Measurements from ENCODE around the gene MAST4. TPM values are rescaled to one million over a fixed set of nuclear protein-coding genes. Genes with fewer than 3 reads are reported as not detected.

MAST4 gene
- total RNA-seq, 2 donors from 2014 or later, result 36.8 to 45.7 TPM

GRCh38 chr5:67089200-67089725 is 493.1 kb downstream of the MAST4 start:
- DNase-seq (ENCODE audit: low spot score), result no peak
- Histone ChIP-seq H3K27me3 (replicated peaks; ENCODE audit: insufficient read depth) (no peaks in the 10 kb centered on the region), H3K9me3 (no peaks in the 10 kb centered on the region), H3K4me3 (no peak overlapping the region), H3K4me1 (replicated peaks) (no peaks in the 10 kb centered on the region), H3K36me3 (no peaks in the 10 kb centered on the region), H3K27ac (peak overlapping the region in 1 of 2 donors; percentile 6)
- intact Hi-C loops (cut with DNase I), result loop anchor here (5.0 kb wide), 1 partner anchor 87 kb away; no protein-coding TSS in a partner anchor
- 48% methylated on average over 4 of the region's 4 CpGs for WGBS
- TF ChIP-seq POLR2AphosphoS5 (IDR thresholded peaks at IDR 0.05) (peak; percentile 16), POLR2A (IDR thresholded peaks at IDR 0.05) (no peak), CTCF (IDR thresholded peaks at IDR 0.05) (no peak)

DNA sequence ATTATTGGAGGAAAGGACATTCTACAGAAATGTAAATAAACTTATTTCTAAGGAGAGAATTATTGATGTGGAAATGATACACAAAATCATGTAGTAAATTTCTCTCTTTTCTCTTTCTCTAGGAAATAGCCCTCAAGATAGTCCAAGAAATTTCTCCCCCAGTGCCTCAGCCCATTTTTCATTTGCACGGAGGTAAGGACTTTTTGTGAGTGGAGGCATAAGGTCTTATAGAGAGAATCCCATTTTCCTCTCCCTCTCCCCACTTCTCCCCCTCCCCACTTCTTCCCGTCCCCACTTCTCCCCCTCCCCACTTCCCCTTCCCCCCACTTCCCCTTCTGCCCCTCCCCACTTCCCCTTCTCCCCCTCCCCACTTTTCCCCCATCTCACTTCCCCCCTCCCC is 493.8 kb downstream of the MAST4 start:
- Histone ChIP-seq H3K27me3 (replicated peaks; ENCODE audit: insufficient read depth) (no peaks in the 10 kb centered on the region), H3K27ac (no peak overlapping the region), H3K4me3 (no peak overlapping the region), H3K36me3 (no peaks in the 10 kb centered on the region), H3K9me3 (no peaks in the 10 kb centered on the region), H3K4me1 (replicated peaks) (no peaks in the 10 kb centered on the region)
- TF ChIP-seq POLR2AphosphoS5 (IDR thresholded peaks at IDR 0.05) (no peak), CTCF (IDR thresholded peaks at IDR 0.05) (no peak)
- intact Hi-C loops (cut with DNase I), result no loop called here
- no peak for DNase-seq (ENCODE audit: low spot score)
- WGBS, result 92% methylated on average over 2 of the region's 2 CpGs

GRCh38 chr5:67090593-67090992 is 494.4 kb downstream of the MAST4 start:
- no peak overlapping the region for H3K4me3 ChIP-seq
- no peak overlapping the region for H3K27ac ChIP-seq
- H3K4me1 ChIP-seq (replicated peaks), result no peaks in the 10 kb centered on the region
- DNase-seq (ENCODE audit: low spot score), result no peak
- WGBS, result 93% methylated on average over 5 of the region's 5 CpGs
- H3K36me3 ChIP-seq, result no peaks in the 10 kb centered on the region
- intact Hi-C loops (cut with DNase I), result no loop called here
- H3K9me3 ChIP-seq, result no peaks in the 10 kb centered on the region
- TF ChIP-seq POLR2AphosphoS5 (IDR thresholded peaks at IDR 0.05), result no peak
- no peak for TF ChIP-seq CTCF (IDR thresholded peaks at IDR 0.05)
- no peak for TF ChIP-seq POLR2A (IDR thresholded peaks at IDR 0.05)
- no peaks in the 10 kb centered on the region for H3K27me3 ChIP-seq (replicated peaks; ENCODE audit: insufficient read depth)

- intact Hi-C loops (cut with DNase I), result no loop called here
- H3K27ac ChIP-seq, result peak overlapping the region; percentile 1 to 16
- TF ChIP-seq CTCF (IDR thresholded peaks at IDR 0.05) (no peak), POLR2AphosphoS5 (IDR thresholded peaks at IDR 0.05) (peak; percentile 34), POLR2A (IDR thresholded peaks at IDR 0.05) (no peak)
- H3K36me3 ChIP-seq, result no peaks in the 10 kb centered on the region
- no peaks in the 10 kb centered on the region for H3K9me3 ChIP-seq
- 48% methylated on average over 2 of the region's 2 CpGs for WGBS
- peak; percentile 16 for DNase-seq (ENCODE audit: low spot score)
- H3K4me3 ChIP-seq, result no peak overlapping the region
- no peaks in the 10 kb centered on the region for H3K4me1 ChIP-seq (replicated peaks)
- H3K27me3 ChIP-seq (replicated peaks; ENCODE audit: insufficient read depth), result no peaks in the 10 kb centered on the region
Measured at GRCh38 chr5:67092535-67092934, 496.3 kb downstream of the MAST4 start.

DNA sequence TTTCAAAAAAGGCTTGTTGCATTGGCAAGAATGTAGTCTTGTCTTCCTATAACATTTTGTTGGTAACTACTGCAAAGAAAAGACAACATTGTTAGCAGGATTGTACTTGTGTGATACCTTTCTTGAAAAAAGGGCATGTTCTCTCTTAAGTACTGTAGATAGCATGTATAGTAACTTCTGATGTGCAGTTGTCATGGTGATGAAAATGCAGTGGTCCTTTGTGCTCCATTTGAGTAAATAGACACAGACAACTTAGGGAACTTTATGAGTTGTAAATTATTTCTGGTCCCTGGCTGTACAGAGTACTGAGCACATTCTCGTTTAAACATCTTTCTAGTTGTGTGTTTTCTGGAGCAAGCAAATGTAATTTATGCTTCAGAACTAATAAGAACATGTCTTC is 497.1 kb downstream of the MAST4 start:
- intact Hi-C loops (cut with DNase I), result no loop called here
- DNase-seq (ENCODE audit: low spot score), result no peak
- 37% methylated on average over 1 of the region's 1 CpG for WGBS
- Histone ChIP-seq H3K4me3 (no peak overlapping the region), H3K9me3 (no peaks in the 10 kb centered on the region), H3K36me3 (no peaks in the 10 kb centered on the region), H3K27me3 (replicated peaks; ENCODE audit: insufficient read depth) (no peaks in the 10 kb centered on the region), H3K27ac (no peak overlapping the region), H3K4me1 (replicated peaks) (no peaks in the 10 kb centered on the region)
- TF ChIP-seq CTCF (IDR thresholded peaks at IDR 0.05), result no peak
- no peak for TF ChIP-seq POLR2AphosphoS5 (IDR thresholded peaks at IDR 0.05)
- no peak for TF ChIP-seq POLR2A (IDR thresholded peaks at IDR 0.05)
